GM23338 (cell line): Measurements from ENCODE around the gene TNNI3K. TPM values are rescaled to one million over a fixed set of nuclear protein-coding genes. Genes with fewer than 3 reads are reported as not detected.

Experiments used
- ATAC-seq: fragments of 200-7000 bp; cut with Tn5 transposase; 3 replicates; pipeline ENCODE4 v1.9.1; 2020
- DNase-seq: peaks from one replicate; pipeline ENCODE4 v3.0.0-alpha.2; 2015; ENCODE audit warnings: low spot score
- H2AFZ ChIP-seq: fragments of 200-600 bp; sonication (generic); 2 replicates; pipeline ENCODE4 v1.8.0; 2016; ENCODE audit warnings: antibody characterized with exemption, mild to moderate bottlenecking, moderate library complexity
- H3F3A ChIP-seq: fragments of 200-600 bp; sonication (generic); replicated peaks from 2 replicates; pipeline ENCODE4 v1.8.0; 2017; ENCODE audit warnings: antibody characterized with exemption, mixed run types, low read depth
- H3K27ac ChIP-seq: fragments of 200-600 bp; sonication (generic); 2 replicates; pipeline ENCODE4 v1.6.1; 2016; ENCODE audit warnings: low read depth
- H3K27me3 ChIP-seq: fragments of 200-600 bp; sonication (generic); 2 replicates; pipeline ENCODE4 v1.8.0; 2016; ENCODE audit warnings: mild to moderate bottlenecking, mixed run types, moderate library complexity; ENCODE audit not compliant: insufficient read depth
- H3K36me3 ChIP-seq: fragments of 200-600 bp; sonication (generic); 2 replicates; pipeline ENCODE4 v1.8.0; 2016; ENCODE audit warnings: mild to moderate bottlenecking; ENCODE audit not compliant: insufficient read depth
- H3K4me1 ChIP-seq: fragments of 200-600 bp; sonication (generic); 2 replicates; pipeline ENCODE4 v1.8.0; 2016; ENCODE audit warnings: mild to moderate bottlenecking, moderate library complexity; ENCODE audit not compliant: insufficient read depth
- H3K4me2 ChIP-seq: fragments of 200-600 bp; sonication (generic); 2 replicates; pipeline ENCODE4 v1.7.1; 2017; ENCODE audit warnings: mixed run types
- H3K4me3 ChIP-seq: fragments of 200-600 bp; sonication (generic); 2 replicates; pipeline ENCODE4 v1.6.1; 2016; ENCODE audit warnings: mixed run types
- H3K79me2 ChIP-seq: fragments of 200-600 bp; sonication (generic); replicated peaks from 2 replicates; pipeline ENCODE4 v1.8.0; 2017; ENCODE audit warnings: mild to moderate bottlenecking; ENCODE audit not compliant: insufficient read depth
- H3K9me2 ChIP-seq: fragments of 200-600 bp; sonication (generic); 2 replicates; pipeline ENCODE4 v1.8.0; 2017; ENCODE audit not compliant: insufficient read depth
- H4K20me1 ChIP-seq: fragments of 200-600 bp; sonication (generic); replicated peaks from 2 replicates; pipeline ENCODE4 v1.8.0; 2017; ENCODE audit warnings: mild to moderate bottlenecking; ENCODE audit not compliant: insufficient read depth
- H3K27ac Mint-ChIP-seq: 2 replicates; pipeline ENCODE4 v1.8.0; 2020; ENCODE audit warnings: inconsistent platforms, mild to moderate bottlenecking, moderate library complexity, mixed read lengths
- H3K27me3 Mint-ChIP-seq: 3 replicates; pipeline ENCODE4 v1.8.0; 2022; ENCODE audit warnings: low read depth, mild to moderate bottlenecking, moderate library complexity, mixed read lengths, inconsistent platforms; ENCODE audit not compliant: insufficient read depth, poor library complexity
- H3K36me3 Mint-ChIP-seq: 3 replicates; pipeline ENCODE4 v1.8.0; 2021; ENCODE audit warnings: low read depth, mild to moderate bottlenecking, inconsistent platforms, moderate library complexity, mixed read lengths
- H3K4me1 Mint-ChIP-seq: 3 replicates; pipeline ENCODE4 v1.8.0; 2020; ENCODE audit warnings: mild to moderate bottlenecking, inconsistent platforms, mixed read lengths
- H3K4me3 Mint-ChIP-seq: 3 replicates; pipeline ENCODE4 v1.8.0; 2021; ENCODE audit warnings: moderate library complexity, mild to moderate bottlenecking, inconsistent platforms, mixed read lengths
- H3K9me3 Mint-ChIP-seq: 3 replicates; pipeline ENCODE4 v1.8.0; 2020; ENCODE audit warnings: moderate library complexity, mild to moderate bottlenecking, inconsistent platforms, mixed read lengths
- EZH2 ChIP-seq: fragments of 200-600 bp; sonication (generic); IDR thresholded peaks from one replicate; pipeline ENCODE4 v1.8.0; 2017; ENCODE audit warnings: antibody characterized with exemption, mild to moderate bottlenecking, low read depth; ENCODE audit not compliant: unreplicated experiment
- EZH2phosphoT487 ChIP-seq: fragments of 200-600 bp; sonication (generic); IDR thresholded peaks from one replicate; pipeline ENCODE4 v1.8.1; 2018; ENCODE audit warnings: antibody characterized with exemption; ENCODE audit not compliant: unreplicated experiment
- JUNB ChIP-seq: IDR thresholded peaks from one replicate; pipeline ENCODE4 v1.6.1; 2016; ENCODE audit warnings: antibody characterized with exemption; ENCODE audit not compliant: unreplicated experiment
- NANOG ChIP-seq: IDR thresholded peaks from 2 replicates; pipeline ENCODE4 v1.6.1; 2016; ENCODE audit warnings: antibody characterized with exemption, borderline replicate concordance
- POLR2AphosphoS5 ChIP-seq: IDR thresholded peaks from 2 replicates; pipeline ENCODE4 v1.6.1; 2016; ENCODE audit warnings: antibody characterized with exemption, low read depth
- ZNF114 ChIP-seq: fragments of 250-450 bp; sonication (Bioruptor Pico); IDR thresholded peaks from 2 replicates; pipeline ENCODE4 v1.5.0; 2020; ENCODE audit warnings: mild to moderate bottlenecking, moderate library complexity
- ZNF331 ChIP-seq: fragments of 250-450 bp; sonication (Bioruptor Pico); IDR thresholded peaks from 2 replicates; pipeline ENCODE4 v1.5.0; 2020; ENCODE audit warnings: low read depth, mild to moderate bottlenecking, moderate library complexity
- polyA plus RNA-seq: library from polyadenylated mRNA; unstranded; fragments of >200 nt; fragmentation: Nextera tagmentation; extraction: Ambion mirVana; gene quantifications from 2 replicates; pipeline ENCODE4 v1.2.1, GENCODE V29; 2016
- total RNA-seq: library from RNA; depleted of rRNA; stranded (reverse); fragments of >200 nt; shearing (Covaris generic); gene quantifications from 2 replicates; pipeline ENCODE4 v1.2.3, GENCODE V29; 2014
- TF ChIP-seq, protein P1 (sequence below), 2 experiments: fragments of 200-600 bp in 1 of 2; sonication (generic) in 1 of 2; conservative IDR thresholded peaks; 2 replicates each; pipeline versions ENCODE4 v1.5.1 to v1.6.1; 2016 to 2017; ENCODE audit warnings: antibody characterized with exemption in 2 of 2, low read depth in 2 of 2, mild to moderate bottlenecking in 2 of 2, moderate library complexity in 1 of 2
- TF ChIP-seq, protein P2 (sequence below): fragments of 250-450 bp; sonication (Bioruptor Pico); IDR thresholded peaks from 2 replicates; pipeline ENCODE4 v1.5.0; 2020; ENCODE audit warnings: mild to moderate bottlenecking, moderate library complexity
- TF ChIP-seq, protein P3 (sequence below): IDR thresholded peaks from one replicate; pipeline ENCODE4 v1.6.1; 2018; ENCODE audit warnings: antibody characterized with exemption; ENCODE audit not compliant: unreplicated experiment

TNNI3K gene
- total and polyA plus RNA-seq, 2 experiments from 2014 or later, result not detected

DNA sequence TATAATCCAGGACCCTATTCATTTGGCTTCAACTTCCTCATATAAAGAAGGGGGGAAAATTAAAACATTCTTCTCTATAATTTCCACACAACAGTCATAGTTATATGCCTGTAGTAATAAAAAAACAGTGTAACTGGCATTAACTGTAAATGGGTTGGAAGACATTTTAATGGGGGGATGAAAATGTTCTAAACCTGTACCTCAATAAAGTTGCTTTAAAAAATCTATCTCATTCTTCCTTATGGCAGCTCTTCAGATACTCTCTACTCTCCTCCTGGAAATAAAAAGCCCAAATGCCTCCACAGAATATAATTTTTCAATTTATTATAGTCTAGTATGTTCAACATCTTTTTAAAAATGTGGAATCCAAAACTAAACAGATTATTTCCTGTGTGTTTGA lies 39.8 kb upstream of the TNNI3K start:
- Mint-ChIP-seq H3K9me3 (no peaks in the 10 kb centered on the region), H3K4me3 (no peak overlapping the region), H3K36me3 (no peaks in the 10 kb centered on the region), H3K4me1 (peaks cover 4% of the 10 kb centered on the region; the same call in 2 of the 3 replicates), H3K27ac (no peak overlapping the region), H3K27me3 (peaks cover 4% of the 10 kb centered on the region)
- H2AFZ ChIP-seq, result no peak overlapping the region
- DNase-seq (no peak), ATAC-seq (no peak)
- TF ChIP-seq NANOG, result no peak
- TF ChIP-seq, protein P1, sequence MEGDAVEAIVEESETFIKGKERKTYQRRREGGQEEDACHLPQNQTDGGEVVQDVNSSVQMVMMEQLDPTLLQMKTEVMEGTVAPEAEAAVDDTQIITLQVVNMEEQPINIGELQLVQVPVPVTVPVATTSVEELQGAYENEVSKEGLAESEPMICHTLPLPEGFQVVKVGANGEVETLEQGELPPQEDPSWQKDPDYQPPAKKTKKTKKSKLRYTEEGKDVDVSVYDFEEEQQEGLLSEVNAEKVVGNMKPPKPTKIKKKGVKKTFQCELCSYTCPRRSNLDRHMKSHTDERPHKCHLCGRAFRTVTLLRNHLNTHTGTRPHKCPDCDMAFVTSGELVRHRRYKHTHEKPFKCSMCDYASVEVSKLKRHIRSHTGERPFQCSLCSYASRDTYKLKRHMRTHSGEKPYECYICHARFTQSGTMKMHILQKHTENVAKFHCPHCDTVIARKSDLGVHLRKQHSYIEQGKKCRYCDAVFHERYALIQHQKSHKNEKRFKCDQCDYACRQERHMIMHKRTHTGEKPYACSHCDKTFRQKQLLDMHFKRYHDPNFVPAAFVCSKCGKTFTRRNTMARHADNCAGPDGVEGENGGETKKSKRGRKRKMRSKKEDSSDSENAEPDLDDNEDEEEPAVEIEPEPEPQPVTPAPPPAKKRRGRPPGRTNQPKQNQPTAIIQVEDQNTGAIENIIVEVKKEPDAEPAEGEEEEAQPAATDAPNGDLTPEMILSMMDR (conservative IDR thresholded peaks at IDR 0.05; ENCODE audit: low read depth in 2 of 2), result no peak
- TF ChIP-seq POLR2AphosphoS5, result no peak
- no peak for TF ChIP-seq EZH2
- no peak for TF ChIP-seq EZH2phosphoT487
- TF ChIP-seq, protein P2, sequence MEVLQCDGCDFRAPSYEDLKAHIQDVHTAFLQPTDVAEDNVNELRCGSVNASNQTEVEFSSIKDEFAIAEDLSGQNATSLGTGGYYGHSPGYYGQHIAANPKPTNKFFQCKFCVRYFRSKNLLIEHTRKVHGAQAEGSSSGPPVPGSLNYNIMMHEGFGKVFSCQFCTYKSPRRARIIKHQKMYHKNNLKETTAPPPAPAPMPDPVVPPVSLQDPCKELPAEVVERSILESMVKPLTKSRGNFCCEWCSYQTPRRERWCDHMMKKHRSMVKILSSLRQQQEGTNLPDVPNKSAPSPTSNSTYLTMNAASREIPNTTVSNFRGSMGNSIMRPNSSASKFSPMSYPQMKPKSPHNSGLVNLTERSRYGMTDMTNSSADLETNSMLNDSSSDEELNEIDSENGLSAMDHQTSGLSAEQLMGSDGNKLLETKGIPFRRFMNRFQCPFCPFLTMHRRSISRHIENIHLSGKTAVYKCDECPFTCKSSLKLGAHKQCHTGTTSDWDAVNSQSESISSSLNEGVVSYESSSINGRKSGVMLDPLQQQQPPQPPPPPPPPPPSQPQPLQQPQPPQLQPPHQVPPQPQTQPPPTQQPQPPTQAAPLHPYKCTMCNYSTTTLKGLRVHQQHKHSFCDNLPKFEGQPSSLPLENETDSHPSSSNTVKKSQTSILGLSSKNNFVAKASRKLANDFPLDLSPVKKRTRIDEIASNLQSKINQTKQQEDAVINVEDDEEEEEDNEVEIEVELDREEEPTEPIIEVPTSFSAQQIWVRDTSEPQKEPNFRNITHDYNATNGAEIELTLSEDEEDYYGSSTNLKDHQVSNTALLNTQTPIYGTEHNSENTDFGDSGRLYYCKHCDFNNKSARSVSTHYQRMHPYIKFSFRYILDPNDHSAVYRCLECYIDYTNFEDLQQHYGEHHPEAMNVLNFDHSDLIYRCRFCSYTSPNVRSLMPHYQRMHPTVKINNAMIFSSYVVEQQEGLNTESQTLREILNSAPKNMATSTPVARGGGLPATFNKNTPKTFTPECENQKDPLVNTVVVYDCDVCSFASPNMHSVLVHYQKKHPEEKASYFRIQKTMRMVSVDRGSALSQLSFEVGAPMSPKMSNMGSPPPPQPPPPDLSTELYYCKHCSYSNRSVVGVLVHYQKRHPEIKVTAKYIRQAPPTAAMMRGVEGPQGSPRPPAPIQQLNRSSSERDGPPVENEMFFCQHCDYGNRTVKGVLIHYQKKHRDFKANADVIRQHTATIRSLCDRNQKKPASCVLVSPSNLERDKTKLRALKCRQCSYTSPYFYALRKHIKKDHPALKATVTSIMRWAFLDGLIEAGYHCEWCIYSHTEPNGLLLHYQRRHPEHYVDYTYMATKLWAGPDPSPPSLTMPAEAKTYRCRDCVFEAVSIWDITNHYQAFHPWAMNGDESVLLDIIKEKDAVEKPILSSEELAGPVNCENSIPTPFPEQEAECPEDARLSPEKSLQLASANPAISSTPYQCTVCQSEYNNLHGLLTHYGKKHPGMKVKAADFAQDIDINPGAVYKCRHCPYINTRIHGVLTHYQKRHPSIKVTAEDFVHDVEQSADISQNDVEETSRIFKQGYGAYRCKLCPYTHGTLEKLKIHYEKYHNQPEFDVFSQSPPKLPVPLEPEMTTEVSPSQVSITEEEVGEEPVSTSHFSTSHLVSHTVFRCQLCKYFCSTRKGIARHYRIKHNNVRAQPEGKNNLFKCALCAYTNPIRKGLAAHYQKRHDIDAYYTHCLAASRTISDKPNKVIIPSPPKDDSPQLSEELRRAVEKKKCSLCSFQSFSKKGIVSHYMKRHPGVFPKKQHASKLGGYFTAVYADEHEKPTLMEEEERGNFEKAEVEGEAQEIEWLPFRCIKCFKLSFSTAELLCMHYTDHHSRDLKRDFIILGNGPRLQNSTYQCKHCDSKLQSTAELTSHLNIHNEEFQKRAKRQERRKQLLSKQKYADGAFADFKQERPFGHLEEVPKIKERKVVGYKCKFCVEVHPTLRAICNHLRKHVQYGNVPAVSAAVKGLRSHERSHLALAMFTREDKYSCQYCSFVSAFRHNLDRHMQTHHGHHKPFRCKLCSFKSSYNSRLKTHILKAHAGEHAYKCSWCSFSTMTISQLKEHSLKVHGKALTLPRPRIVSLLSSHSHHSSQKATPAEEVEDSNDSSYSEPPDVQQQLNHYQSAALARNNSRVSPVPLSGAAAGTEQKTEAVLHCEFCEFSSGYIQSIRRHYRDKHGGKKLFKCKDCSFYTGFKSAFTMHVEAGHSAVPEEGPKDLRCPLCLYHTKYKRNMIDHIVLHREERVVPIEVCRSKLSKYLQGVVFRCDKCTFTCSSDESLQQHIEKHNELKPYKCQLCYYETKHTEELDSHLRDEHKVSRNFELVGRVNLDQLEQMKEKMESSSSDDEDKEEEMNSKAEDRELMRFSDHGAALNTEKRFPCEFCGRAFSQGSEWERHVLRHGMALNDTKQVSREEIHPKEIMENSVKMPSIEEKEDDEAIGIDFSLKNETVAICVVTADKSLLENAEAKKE (CRISPR knock-in tag), result no peak
- TF ChIP-seq ZNF114, result no peak
- TF ChIP-seq ZNF331 (CRISPR knock-in tag), result no peak
- TF ChIP-seq, protein P3, sequence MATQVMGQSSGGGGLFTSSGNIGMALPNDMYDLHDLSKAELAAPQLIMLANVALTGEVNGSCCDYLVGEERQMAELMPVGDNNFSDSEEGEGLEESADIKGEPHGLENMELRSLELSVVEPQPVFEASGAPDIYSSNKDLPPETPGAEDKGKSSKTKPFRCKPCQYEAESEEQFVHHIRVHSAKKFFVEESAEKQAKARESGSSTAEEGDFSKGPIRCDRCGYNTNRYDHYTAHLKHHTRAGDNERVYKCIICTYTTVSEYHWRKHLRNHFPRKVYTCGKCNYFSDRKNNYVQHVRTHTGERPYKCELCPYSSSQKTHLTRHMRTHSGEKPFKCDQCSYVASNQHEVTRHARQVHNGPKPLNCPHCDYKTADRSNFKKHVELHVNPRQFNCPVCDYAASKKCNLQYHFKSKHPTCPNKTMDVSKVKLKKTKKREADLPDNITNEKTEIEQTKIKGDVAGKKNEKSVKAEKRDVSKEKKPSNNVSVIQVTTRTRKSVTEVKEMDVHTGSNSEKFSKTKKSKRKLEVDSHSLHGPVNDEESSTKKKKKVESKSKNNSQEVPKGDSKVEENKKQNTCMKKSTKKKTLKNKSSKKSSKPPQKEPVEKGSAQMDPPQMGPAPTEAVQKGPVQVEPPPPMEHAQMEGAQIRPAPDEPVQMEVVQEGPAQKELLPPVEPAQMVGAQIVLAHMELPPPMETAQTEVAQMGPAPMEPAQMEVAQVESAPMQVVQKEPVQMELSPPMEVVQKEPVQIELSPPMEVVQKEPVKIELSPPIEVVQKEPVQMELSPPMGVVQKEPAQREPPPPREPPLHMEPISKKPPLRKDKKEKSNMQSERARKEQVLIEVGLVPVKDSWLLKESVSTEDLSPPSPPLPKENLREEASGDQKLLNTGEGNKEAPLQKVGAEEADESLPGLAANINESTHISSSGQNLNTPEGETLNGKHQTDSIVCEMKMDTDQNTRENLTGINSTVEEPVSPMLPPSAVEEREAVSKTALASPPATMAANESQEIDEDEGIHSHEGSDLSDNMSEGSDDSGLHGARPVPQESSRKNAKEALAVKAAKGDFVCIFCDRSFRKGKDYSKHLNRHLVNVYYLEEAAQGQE, result no peak
- TF ChIP-seq JUNB, result no peak
- H3K27ac ChIP-seq, result no peak overlapping the region
- H3K4me1 ChIP-seq, result peaks cover 9% of the 10 kb centered on the region; the same call in 1 of the 2 replicates
- H3K79me2 ChIP-seq, result no peaks in the 10 kb centered on the region
- H3K9me2 ChIP-seq, result no peaks in the 10 kb centered on the region
- H3K36me3 ChIP-seq, result no peaks in the 10 kb centered on the region
- H3K4me3 ChIP-seq, result no peak overlapping the region
- H3K4me2 ChIP-seq, result no peak overlapping the region
- H3K27me3 ChIP-seq, result no peaks in the 10 kb centered on the region
- no peaks in the 10 kb centered on the region for H4K20me1 ChIP-seq
- H3F3A ChIP-seq, result no peaks in the 10 kb centered on the region
